ENCODE data around the gene SSH3.
A peak's percentile ranks its signal among the peaks of the same experiment; 100 is the strongest.

The SSH3 gene

DNA sequence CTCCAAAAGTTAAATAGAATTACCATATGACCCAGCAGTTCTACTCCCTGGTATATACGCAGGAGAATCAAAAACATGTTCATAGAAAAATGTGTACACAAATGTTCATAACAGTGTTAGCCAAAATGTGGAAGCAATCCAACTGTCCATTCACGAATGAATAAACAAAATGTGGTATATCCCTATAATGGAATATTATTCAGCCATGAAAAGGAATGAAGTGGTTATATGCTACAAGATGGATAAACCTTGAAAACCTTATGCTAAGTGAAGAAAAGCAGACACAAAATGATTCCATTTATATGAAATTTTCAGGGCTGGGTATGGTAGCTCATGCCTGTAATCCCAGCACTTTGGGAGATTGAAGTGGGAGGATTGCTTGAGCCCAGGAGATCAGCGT is 33.9 kb downstream of the SSH3 start:
- TF ChIP-seq ZFP3 (CRISPR knock-in tag; IDR thresholded peaks at IDR 0.05) (no peak), PPARA (CRISPR knock-in tag; IDR thresholded peaks at IDR 0.05; ENCODE audit: borderline replicate concordance) (no peak), CSDC2 (CRISPR knock-in tag; IDR thresholded peaks at IDR 0.05) (no peak), ZNF8 (CRISPR knock-in tag; IDR thresholded peaks at IDR 0.05) (peak; percentile 83), TOX (CRISPR knock-in tag; IDR thresholded peaks at IDR 0.05; ENCODE audit: borderline replicate concordance) (no peak), TCF4 (CRISPR knock-in tag; IDR thresholded peaks at IDR 0.05; ENCODE audit: borderline replicate concordance) (no peak)
- ATAC-seq = no peak

DNA sequence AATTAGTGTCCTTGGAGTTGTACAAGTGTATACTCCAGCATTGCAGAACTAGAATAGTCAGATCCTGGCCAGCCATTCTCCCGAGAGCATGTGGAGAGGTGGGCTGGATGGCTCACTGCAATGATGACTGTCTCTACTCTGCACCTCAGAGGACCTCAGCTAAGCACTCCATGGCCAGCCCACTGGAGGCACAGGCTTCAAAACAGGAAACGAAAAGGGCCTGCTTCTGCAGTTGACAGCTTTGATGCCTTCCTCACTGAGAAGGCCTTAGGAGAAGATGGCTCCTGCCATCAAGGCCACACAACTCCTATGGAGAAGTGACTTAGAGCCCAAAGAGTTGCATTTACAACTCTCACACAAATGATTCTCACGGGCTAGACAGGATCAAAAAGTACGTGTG is 40.9 kb downstream of the SSH3 start:
- ATAC-seq = no peak
- TF ChIP-seq ARNTL (CRISPR knock-in tag; IDR thresholded peaks at IDR 0.05; ENCODE audit: borderline replicate concordance, low read depth) (no peak), BACH2 (CRISPR knock-in tag; IDR thresholded peaks at IDR 0.05; ENCODE audit: borderline replicate concordance) (no peak), ZNF565 (CRISPR knock-in tag; conservative IDR thresholded peaks at IDR 0.05; ENCODE audit: low read depth) (no peak), ISL1 (CRISPR knock-in tag; IDR thresholded peaks at IDR 0.05) (no peak), PPARA (CRISPR knock-in tag; IDR thresholded peaks at IDR 0.05; ENCODE audit: borderline replicate concordance) (no peak)

DNA sequence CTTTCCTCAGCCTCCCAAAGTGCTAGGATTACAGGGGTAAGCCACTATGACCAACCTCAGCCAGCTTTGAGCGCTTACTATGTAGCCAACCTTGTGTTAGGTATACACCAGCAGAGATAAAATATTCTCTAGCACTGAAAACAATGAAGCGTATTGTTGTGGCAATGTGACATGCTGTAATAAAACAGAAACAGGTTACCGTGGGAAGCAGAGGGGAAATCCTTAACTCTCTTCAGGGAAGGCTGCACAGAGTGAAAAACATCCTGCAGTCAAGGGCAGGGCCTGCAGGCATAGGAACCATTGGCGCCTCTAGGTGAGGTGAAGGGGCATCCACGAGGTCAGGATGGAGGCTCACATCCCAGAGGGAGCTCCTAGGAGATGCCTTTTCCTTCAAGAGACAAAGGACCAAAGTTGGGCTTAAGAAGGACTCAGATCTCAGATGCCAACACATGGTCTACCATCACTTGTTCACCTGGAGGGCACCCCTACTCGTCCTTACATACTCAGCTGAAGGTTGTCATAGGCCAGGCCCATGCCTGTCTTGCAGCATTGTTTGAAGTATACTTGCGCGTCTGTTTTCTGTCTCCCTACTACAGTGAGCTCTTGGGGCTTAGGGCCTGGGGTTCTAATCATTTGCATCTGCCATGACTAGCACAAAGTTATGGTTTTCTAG is 42.1 kb downstream of the SSH3 start:
- ATAC-seq = peak; percentile 44
- TF ChIP-seq ARNTL (CRISPR knock-in tag; IDR thresholded peaks at IDR 0.05; ENCODE audit: borderline replicate concordance, low read depth) = no peak
- TF ChIP-seq, protein P1, sequence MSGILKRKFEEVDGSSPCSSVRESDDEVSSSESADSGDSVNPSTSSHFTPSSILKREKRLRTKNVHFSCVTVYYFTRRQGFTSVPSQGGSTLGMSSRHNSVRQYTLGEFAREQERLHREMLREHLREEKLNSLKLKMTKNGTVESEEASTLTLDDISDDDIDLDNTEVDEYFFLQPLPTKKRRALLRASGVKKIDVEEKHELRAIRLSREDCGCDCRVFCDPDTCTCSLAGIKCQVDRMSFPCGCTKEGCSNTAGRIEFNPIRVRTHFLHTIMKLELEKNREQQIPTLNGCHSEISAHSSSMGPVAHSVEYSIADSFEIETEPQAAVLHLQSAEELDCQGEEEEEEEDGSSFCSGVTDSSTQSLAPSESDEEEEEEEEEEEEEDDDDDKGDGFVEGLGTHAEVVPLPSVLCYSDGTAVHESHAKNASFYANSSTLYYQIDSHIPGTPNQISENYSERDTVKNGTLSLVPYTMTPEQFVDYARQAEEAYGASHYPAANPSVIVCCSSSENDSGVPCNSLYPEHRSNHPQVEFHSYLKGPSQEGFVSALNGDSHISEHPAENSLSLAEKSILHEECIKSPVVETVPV (CRISPR knock-in tag; IDR thresholded peaks at IDR 0.05) = no peak
- no peak for TF ChIP-seq ZFP3 (CRISPR knock-in tag; IDR thresholded peaks at IDR 0.05)
- TF ChIP-seq ZNF8 (CRISPR knock-in tag; IDR thresholded peaks at IDR 0.05) = no peak
- TF ChIP-seq GLIS3 (CRISPR knock-in tag; IDR thresholded peaks at IDR 0.05) = no peak
- TF ChIP-seq, protein P2, sequence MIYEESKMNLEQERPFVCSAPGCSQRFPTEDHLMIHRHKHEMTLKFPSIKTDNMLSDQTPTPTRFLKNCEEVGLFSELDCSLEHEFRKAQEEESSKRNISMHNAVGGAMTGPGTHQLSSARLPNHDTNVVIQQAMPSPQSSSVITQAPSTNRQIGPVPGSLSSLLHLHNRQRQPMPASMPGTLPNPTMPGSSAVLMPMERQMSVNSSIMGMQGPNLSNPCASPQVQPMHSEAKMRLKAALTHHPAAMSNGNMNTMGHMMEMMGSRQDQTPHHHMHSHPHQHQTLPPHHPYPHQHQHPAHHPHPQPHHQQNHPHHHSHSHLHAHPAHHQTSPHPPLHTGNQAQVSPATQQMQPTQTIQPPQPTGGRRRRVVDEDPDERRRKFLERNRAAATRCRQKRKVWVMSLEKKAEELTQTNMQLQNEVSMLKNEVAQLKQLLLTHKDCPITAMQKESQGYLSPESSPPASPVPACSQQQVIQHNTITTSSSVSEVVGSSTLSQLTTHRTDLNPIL (CRISPR knock-in tag; IDR thresholded peaks at IDR 0.05; ENCODE audit: low read depth) = no peak
- TF ChIP-seq TCF4 (CRISPR knock-in tag; IDR thresholded peaks at IDR 0.05; ENCODE audit: borderline replicate concordance) = no peak
- TF ChIP-seq RARB (CRISPR knock-in tag; IDR thresholded peaks at IDR 0.05) = no peak
- TF ChIP-seq, protein P3, sequence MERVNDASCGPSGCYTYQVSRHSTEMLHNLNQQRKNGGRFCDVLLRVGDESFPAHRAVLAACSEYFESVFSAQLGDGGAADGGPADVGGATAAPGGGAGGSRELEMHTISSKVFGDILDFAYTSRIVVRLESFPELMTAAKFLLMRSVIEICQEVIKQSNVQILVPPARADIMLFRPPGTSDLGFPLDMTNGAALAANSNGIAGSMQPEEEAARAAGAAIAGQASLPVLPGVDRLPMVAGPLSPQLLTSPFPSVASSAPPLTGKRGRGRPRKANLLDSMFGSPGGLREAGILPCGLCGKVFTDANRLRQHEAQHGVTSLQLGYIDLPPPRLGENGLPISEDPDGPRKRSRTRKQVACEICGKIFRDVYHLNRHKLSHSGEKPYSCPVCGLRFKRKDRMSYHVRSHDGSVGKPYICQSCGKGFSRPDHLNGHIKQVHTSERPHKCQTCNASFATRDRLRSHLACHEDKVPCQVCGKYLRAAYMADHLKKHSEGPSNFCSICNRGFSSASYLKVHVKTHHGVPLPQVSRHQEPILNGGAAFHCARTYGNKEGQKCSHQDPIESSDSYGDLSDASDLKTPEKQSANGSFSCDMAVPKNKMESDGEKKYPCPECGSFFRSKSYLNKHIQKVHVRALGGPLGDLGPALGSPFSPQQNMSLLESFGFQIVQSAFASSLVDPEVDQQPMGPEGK (CRISPR knock-in tag; IDR thresholded peaks at IDR 0.05; ENCODE audit: borderline replicate concordance) = no peak
- no peak for TF ChIP-seq ZFP30 (CRISPR knock-in tag; IDR thresholded peaks at IDR 0.05)

DNA sequence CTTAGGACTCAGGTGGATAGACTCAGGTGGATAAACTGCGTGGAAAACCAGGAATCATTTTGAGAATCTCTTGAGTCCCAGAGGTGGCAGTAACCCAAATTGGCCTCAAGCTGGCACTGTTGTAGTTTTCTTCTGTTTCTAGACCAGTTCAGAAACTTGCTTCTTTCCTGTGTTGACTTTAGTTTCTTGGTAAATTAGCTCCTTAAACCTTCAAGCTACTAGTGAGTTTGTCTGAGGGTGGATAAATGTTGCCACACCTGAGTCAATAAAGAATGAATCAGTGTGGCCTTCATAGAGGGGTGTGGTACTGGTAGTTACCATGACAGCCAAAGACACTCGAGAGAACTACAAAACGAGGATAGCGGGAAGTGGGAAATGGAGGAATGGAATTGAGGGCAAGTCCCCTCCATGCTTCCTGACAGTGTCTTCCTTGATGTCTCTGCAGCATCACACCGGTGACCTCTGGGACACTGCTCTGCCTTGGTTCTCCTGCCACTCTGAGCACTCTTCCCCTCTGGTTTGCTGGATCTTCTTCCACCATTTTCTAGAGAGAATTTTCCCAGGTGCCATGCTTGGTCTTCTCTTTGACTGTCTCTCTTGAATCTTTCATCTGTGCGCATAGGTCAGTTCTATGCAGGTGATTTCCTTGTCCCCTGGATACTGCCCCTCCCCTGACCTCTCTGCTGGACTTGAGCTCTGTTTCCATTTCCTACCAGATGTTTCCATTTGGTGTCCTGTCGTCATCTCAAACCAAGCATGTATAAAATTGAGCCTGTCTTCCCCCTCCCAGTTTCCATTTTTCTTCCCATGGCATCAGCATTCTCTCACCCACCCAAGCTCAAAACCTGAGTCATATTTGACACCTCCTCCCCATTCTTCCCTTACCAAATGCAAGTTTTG is 42.8 kb downstream of the SSH3 start:
- TF ChIP-seq, protein P2 (CRISPR knock-in tag; IDR thresholded peaks at IDR 0.05; ENCODE audit: low read depth) = no peak
- no peak for TF ChIP-seq CSDC2 (CRISPR knock-in tag; IDR thresholded peaks at IDR 0.05)
- no peak for TF ChIP-seq SNAI2 (CRISPR knock-in tag; IDR thresholded peaks at IDR 0.05)
- TF ChIP-seq RARB (CRISPR knock-in tag; IDR thresholded peaks at IDR 0.05) = no peak
- no peak for TF ChIP-seq ISL1 (CRISPR knock-in tag; IDR thresholded peaks at IDR 0.05)
- no peak for TF ChIP-seq PPARA (CRISPR knock-in tag; IDR thresholded peaks at IDR 0.05; ENCODE audit: borderline replicate concordance)
- TF ChIP-seq ESRRG (CRISPR knock-in tag; IDR thresholded peaks at IDR 0.05) = no peak
- no peak for TF ChIP-seq TCF4 (CRISPR knock-in tag; IDR thresholded peaks at IDR 0.05; ENCODE audit: borderline replicate concordance)
- TF ChIP-seq, protein P4, sequence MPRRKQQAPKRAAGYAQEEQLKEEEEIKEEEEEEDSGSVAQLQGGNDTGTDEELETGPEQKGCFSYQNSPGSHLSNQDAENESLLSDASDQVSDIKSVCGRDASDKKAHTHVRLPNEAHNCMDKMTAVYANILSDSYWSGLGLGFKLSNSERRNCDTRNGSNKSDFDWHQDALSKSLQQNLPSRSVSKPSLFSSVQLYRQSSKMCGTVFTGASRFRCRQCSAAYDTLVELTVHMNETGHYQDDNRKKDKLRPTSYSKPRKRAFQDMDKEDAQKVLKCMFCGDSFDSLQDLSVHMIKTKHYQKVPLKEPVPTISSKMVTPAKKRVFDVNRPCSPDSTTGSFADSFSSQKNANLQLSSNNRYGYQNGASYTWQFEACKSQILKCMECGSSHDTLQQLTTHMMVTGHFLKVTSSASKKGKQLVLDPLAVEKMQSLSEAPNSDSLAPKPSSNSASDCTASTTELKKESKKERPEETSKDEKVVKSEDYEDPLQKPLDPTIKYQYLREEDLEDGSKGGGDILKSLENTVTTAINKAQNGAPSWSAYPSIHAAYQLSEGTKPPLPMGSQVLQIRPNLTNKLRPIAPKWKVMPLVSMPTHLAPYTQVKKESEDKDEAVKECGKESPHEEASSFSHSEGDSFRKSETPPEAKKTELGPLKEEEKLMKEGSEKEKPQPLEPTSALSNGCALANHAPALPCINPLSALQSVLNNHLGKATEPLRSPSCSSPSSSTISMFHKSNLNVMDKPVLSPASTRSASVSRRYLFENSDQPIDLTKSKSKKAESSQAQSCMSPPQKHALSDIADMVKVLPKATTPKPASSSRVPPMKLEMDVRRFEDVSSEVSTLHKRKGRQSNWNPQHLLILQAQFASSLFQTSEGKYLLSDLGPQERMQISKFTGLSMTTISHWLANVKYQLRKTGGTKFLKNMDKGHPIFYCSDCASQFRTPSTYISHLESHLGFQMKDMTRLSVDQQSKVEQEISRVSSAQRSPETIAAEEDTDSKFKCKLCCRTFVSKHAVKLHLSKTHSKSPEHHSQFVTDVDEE (CRISPR knock-in tag; IDR thresholded peaks at IDR 0.05) = no peak
- no peak for TF ChIP-seq BACH2 (CRISPR knock-in tag; IDR thresholded peaks at IDR 0.05; ENCODE audit: borderline replicate concordance)
- no peak for TF ChIP-seq ZNF70 (CRISPR knock-in tag; IDR thresholded peaks at IDR 0.05)
- TF ChIP-seq ZC3H10 (CRISPR knock-in tag; IDR thresholded peaks at IDR 0.05) = no peak
- TF ChIP-seq, protein P1 (CRISPR knock-in tag; IDR thresholded peaks at IDR 0.05) = no peak
- TF ChIP-seq ARNTL (CRISPR knock-in tag; IDR thresholded peaks at IDR 0.05; ENCODE audit: borderline replicate concordance, low read depth) = no peak
- peak; percentile 80 for ATAC-seq
